ENCODE data around the gene STK39. TPM values are rescaled to one million over a fixed set of nuclear protein-coding genes. Genes with fewer than 3 reads are reported as not detected.

Gene STK39
- total RNA-seq, 2 donors from 2014 or later: 37.1 to 41.0 TPM

GRCh38 chr2:167937403-167937802 is 310.0 kb downstream of the STK39 start:
- Mint-ChIP-seq H3K4me3 (no peak overlapping the region), H3K36me3 (ENCODE audit: insufficient read depth in 2 of 2) (no peaks in the 10 kb centered on the region)
- DNase-seq: no peak

GRCh38 chr2:167935803-167936110 is 311.6 kb downstream of the STK39 start:
- H3K27me3 Mint-ChIP-seq (ENCODE audit: low read depth): peaks cover 13% of the 10 kb centered on the region
- H3K9me3 Mint-ChIP-seq: no peaks in the 10 kb centered on the region

More at GRCh38 chr2:167937403-167937802, 310.0 kb downstream of the STK39 start:
- Mint-ChIP-seq H3K9me3 (no peaks in the 10 kb centered on the region), H3K27ac (no peak overlapping the region), H3K4me1 (ENCODE audit: low read depth) (no peaks in the 10 kb centered on the region), H3K27me3 (ENCODE audit: low read depth) (peaks cover 14% of the 10 kb centered on the region)
- ATAC-seq (replicated peaks in 1 of 2): no peak

GRCh38 chr2:167933097-167933814 is 314.1 kb downstream of the STK39 start:
- Mint-ChIP-seq H3K4me1 (ENCODE audit: low read depth) (no peaks in the 10 kb centered on the region), H3K4me3 (no peak overlapping the region), H3K27ac (no peak overlapping the region), H3K9me3 (no peaks in the 10 kb centered on the region), H3K36me3 (ENCODE audit: insufficient read depth in 2 of 2) (no peaks in the 10 kb centered on the region), H3K27me3 (ENCODE audit: low read depth) (no peaks in the 10 kb centered on the region)
- no peak for DNase-seq
- ATAC-seq (replicated peaks in 1 of 2): no peak

More at GRCh38 chr2:167935803-167936110, 311.6 kb downstream of the STK39 start:
- Mint-ChIP-seq H3K36me3 (ENCODE audit: insufficient read depth in 2 of 2) (no peaks in the 10 kb centered on the region), H3K4me3 (no peak overlapping the region), H3K27ac (no peak overlapping the region), H3K4me1 (ENCODE audit: low read depth) (no peaks in the 10 kb centered on the region)
- no peak for DNase-seq
- ATAC-seq (replicated peaks in 1 of 2): no peak

GRCh38 chr2:167932123-167932693 is 315.2 kb downstream of the STK39 start:
- Mint-ChIP-seq H3K27ac (no peak overlapping the region), H3K4me3 (no peak overlapping the region), H3K4me1 (ENCODE audit: low read depth) (no peaks in the 10 kb centered on the region), H3K9me3 (no peaks in the 10 kb centered on the region), H3K36me3 (ENCODE audit: insufficient read depth in 2 of 2) (no peaks in the 10 kb centered on the region), H3K27me3 (ENCODE audit: low read depth) (no peaks in the 10 kb centered on the region)
- DNase-seq (no peak), ATAC-seq (replicated peaks in 1 of 2) (no peak)

- Mint-ChIP-seq H3K9me3 (no peaks in the 10 kb centered on the region), H3K4me3 (no peak overlapping the region)
Measured at GRCh38 chr2:167929484-167929883, 317.9 kb downstream of the STK39 start.

GRCh38 chr2:167928434-167928833 is 319.0 kb downstream of the STK39 start:
- Mint-ChIP-seq H3K9me3 (no peaks in the 10 kb centered on the region), H3K36me3 (ENCODE audit: insufficient read depth in 2 of 2) (no peaks in the 10 kb centered on the region), H3K27ac (no peak overlapping the region), H3K27me3 (ENCODE audit: low read depth) (no peaks in the 10 kb centered on the region), H3K4me1 (ENCODE audit: low read depth) (no peaks in the 10 kb centered on the region), H3K4me3 (no peak overlapping the region)
- DNase-seq (no peak), ATAC-seq (replicated peaks in 1 of 2) (no peak)

More at GRCh38 chr2:167929484-167929883, 317.9 kb downstream of the STK39 start:
- DNase-seq (no peak), ATAC-seq (replicated peaks in 1 of 2) (no peak)
- Mint-ChIP-seq H3K4me1 (ENCODE audit: low read depth) (no peaks in the 10 kb centered on the region), H3K27me3 (ENCODE audit: low read depth) (no peaks in the 10 kb centered on the region), H3K27ac (no peak overlapping the region), H3K36me3 (ENCODE audit: insufficient read depth in 2 of 2) (no peaks in the 10 kb centered on the region)

- no peaks in the 10 kb centered on the region for H3K27me3 Mint-ChIP-seq (ENCODE audit: low read depth)
- no peaks in the 10 kb centered on the region for H3K4me1 Mint-ChIP-seq (ENCODE audit: low read depth)
- H3K36me3 Mint-ChIP-seq (ENCODE audit: insufficient read depth in 2 of 2): no peaks in the 10 kb centered on the region
- H3K27ac Mint-ChIP-seq: no peak overlapping the region
- H3K9me3 Mint-ChIP-seq: no peaks in the 10 kb centered on the region
- H3K4me3 Mint-ChIP-seq: no peak overlapping the region
- DNase-seq (no peak), ATAC-seq (replicated peaks in 1 of 2) (no peak)
Measured at GRCh38 chr2:167925758-167926157, 321.6 kb downstream of the STK39 start.

- no peaks in the 10 kb centered on the region for H3K27me3 Mint-ChIP-seq (ENCODE audit: low read depth)
- DNase-seq (no peak), ATAC-seq (replicated peaks in 1 of 2) (no peak)
- no peak overlapping the region for H3K27ac Mint-ChIP-seq
- H3K4me3 Mint-ChIP-seq: no peak overlapping the region
- no peaks in the 10 kb centered on the region for H3K36me3 Mint-ChIP-seq (ENCODE audit: insufficient read depth in 2 of 2)
- H3K9me3 Mint-ChIP-seq: no peaks in the 10 kb centered on the region
- H3K4me1 Mint-ChIP-seq (ENCODE audit: low read depth): no peaks in the 10 kb centered on the region
Measured at GRCh38 chr2:167924556-167924955, 322.8 kb downstream of the STK39 start.

GRCh38 chr2:167916756-167917155 is 330.6 kb downstream of the STK39 start:
- no peak overlapping the region for H3K27ac Mint-ChIP-seq
- H3K4me1 Mint-ChIP-seq (ENCODE audit: low read depth): no peaks in the 10 kb centered on the region
- DNase-seq (no peak), ATAC-seq (replicated peaks in 1 of 2) (no peak)
- H3K27me3 Mint-ChIP-seq (ENCODE audit: low read depth): peaks cover 23% of the 10 kb centered on the region
- H3K4me3 Mint-ChIP-seq: no peak overlapping the region
- no peaks in the 10 kb centered on the region for H3K36me3 Mint-ChIP-seq (ENCODE audit: insufficient read depth in 2 of 2)
- H3K9me3 Mint-ChIP-seq: no peaks in the 10 kb centered on the region

GRCh38 chr2:167914969-167915368 is 332.4 kb downstream of the STK39 start:
- ATAC-seq (replicated peaks in 1 of 2) (no peak), DNase-seq (no peak)
- Mint-ChIP-seq H3K36me3 (ENCODE audit: insufficient read depth in 2 of 2) (no peaks in the 10 kb centered on the region), H3K27ac (no peak overlapping the region), H3K27me3 (ENCODE audit: low read depth) (peaks cover 23% of the 10 kb centered on the region), H3K4me1 (ENCODE audit: low read depth) (no peaks in the 10 kb centered on the region), H3K9me3 (no peaks in the 10 kb centered on the region), H3K4me3 (no peak overlapping the region)

GRCh38 chr2:167908786-167909185 is 338.6 kb downstream of the STK39 start:
- no peak for ATAC-seq (replicated peaks in 1 of 2)
- Mint-ChIP-seq H3K4me3 (no peak overlapping the region), H3K4me1 (ENCODE audit: low read depth) (no peaks in the 10 kb centered on the region), H3K9me3 (no peaks in the 10 kb centered on the region), H3K27me3 (ENCODE audit: low read depth) (peaks cover 10% of the 10 kb centered on the region), H3K36me3 (ENCODE audit: insufficient read depth in 2 of 2) (no peaks in the 10 kb centered on the region), H3K27ac (no peak overlapping the region)
- no peak for DNase-seq

GRCh38 chr2:167905668-167906067 is 341.7 kb downstream of the STK39 start:
- H3K9me3 Mint-ChIP-seq: no peaks in the 10 kb centered on the region
- no peak for ATAC-seq (replicated peaks in 1 of 2)
- H3K4me3 Mint-ChIP-seq: no peak overlapping the region
- no peaks in the 10 kb centered on the region for H3K4me1 Mint-ChIP-seq (ENCODE audit: low read depth)
- H3K27ac Mint-ChIP-seq: no peak overlapping the region
- DNase-seq: no peak
- peaks cover 21% of the 10 kb centered on the region for H3K27me3 Mint-ChIP-seq (ENCODE audit: low read depth)
- no peaks in the 10 kb centered on the region for H3K36me3 Mint-ChIP-seq (ENCODE audit: insufficient read depth in 2 of 2)
